Stimulated activated CD8-positive, alpha-beta memory T cell treated with anti-CD3 and anti-CD28 coated beads, Interleukin-15, amount 100 ng/mL, for 48 hours (primary cell): ENCODE measurements around the gene MEOX1.

Experiments
- DNase-seq, 2 donors: peaks; one replicate each; pipeline ENCODE4 v3.0.0-alpha.2; 2020; ENCODE audit warnings: low read depth in 2 of 2

MEOX1 gene

DNA sequence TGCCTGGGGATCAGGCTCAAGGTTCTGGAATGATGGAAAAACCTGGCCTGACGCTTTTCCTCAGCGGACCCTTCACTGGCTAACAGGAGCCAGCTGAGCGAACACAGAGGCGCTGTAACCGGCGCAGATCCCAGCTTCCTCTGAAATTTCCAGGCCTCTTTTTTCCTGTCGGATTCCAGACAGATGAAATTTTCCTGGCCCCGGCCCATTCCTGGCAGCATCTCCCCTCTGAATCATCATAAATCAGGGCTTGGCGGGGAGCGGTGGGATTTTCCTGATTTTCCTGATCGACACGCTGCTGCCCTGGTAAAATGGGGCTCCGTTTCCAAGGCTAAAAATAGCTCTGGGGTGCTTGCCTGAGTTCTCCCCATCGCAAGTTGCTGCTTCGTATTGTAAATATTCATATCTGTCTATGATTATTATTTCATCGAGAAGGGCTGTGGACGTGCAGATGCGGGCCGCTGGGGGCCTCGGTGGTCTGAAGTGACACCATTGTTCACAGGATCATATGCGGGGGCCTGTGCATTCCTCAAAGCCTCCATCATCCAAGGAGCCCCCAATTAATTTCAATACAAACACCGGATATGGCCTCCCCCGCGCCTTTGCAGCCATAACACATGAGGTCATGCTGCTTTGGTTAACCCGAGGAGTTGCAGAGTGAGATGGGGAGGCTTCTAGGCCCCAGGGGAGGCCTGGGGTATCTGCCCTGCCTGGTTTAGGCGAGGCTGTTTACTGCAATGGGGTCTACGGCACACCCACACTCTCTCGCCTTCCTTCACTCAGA is 69.8 kb downstream of the MEOX1 start:
- no peak for DNase-seq

DNA sequence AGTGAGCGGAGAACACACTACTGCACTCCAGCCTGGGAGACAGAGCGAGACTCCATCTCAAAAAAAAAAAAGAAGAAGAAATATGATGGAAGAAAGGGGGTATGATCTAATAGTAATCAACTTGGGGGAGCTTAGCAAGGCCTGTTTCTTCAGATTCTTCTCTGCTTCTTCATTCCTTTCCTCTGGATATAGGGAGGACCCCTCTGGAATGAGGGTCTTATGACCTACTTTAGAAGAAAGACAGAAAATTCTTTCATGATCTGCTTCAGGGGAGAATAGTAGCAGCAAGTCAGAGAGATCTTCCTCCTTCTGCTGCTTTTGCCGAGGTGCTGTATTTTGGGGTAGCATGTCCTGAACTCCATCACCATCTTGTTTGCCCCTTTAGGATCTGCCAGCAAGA is 70.7 kb downstream of the MEOX1 start:
- no peak for DNase-seq
